Measurements from ENCODE around the gene LRRC32.

The LRRC32 gene

DNA sequence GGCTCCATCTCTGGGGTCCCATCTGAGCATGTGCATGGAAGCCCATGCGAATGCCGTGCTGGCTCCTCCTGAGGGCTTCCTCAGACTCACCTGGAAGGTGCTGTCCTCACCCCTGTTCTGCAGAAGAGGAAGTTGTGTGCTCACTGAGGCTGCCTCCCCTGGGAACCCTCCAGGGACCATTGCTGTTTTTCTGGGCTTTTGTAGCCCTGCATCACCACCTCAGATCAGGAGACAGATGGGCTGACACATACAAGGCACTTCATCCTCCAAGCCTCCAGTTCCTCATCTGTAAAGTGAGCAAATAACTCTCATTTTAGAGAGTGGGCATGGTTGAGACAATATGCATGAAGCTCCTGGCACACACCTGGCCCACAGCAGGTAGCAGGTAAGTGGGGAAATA is 12.1 kb upstream of the LRRC32 start:
- no peak for DNase-seq (ENCODE audit: extremely low read depth, low read depth)
- TF ChIP-seq CTCF (IDR thresholded peaks at IDR 0.05; ENCODE audit: low read depth, low read length, missing control alignments), result no peak

DNA sequence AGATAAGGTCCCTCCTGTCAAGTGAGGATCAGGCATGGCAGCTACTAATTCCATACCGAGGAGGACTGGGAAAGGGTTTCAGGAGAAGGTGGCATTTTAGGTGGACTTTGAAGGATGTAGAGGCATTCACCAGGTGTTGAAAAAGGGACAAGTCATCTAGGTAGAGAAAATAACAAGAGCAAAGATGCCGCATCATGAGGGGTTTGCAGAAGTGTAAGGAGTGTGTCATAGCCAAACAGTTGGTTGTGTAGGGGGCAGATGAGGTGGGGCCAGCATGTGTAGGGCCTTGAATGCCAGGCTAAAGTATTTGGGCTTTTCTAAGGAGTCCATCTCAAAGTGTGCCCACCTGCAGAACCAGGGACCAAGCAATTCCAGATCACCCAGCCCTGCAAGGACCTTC is 11.6 kb upstream of the LRRC32 start:
- no peak overlapping the region for H3K4me3 ChIP-seq (replicated peaks; ENCODE audit: low read depth, low read length)
- DNase-seq (ENCODE audit: extremely low read depth, low read depth), result no peak
- no peak for TF ChIP-seq CTCF (IDR thresholded peaks at IDR 0.05; ENCODE audit: low read depth, low read length, missing control alignments)

More for the DNA sequence above, 12.1 kb upstream of the LRRC32 start:
- no peak overlapping the region for H3K4me3 ChIP-seq (replicated peaks; ENCODE audit: low read depth, low read length)

DNA sequence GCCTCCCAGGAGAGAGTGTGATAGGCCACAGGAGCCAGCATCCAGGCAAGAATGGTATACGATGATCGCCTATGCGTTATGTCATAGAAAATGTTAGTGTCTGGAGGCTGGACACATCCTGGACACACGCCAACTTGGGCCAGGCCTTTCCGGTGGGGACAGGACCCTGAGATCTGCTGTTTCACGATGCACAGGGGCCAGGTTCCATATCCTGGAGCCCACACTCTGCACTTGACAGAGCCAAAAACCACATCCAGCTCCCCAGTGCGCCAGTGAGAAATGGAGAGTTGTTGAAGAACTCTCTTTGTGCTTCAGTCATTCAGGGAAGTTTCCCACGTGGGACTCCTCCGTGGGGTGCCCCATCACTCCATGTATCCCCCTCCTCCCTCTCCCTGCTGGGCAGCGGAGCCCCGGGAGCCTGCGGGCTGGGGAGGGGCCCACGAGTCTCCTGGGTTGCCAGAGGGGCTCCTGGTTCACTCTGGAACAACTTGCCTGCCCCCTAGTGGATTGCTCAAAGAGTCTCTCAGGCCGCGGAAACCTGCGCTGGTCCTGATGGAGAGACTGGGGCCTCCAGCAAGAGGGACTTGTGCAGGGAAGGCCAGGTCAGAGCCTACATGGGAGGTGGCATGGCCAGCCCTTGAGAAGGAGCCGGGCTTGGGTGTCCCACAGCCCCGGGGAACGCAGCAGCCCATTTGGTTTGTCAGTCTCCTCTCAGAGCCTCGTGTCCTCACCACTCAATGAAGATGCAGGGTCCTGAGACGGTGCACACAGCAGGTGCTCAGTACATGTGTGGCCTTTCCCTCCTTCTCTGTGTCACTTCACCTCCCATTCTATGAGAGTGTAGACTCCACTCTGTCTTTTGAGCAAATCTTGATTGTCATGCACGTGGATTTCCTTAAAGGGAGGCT is 10.2 kb upstream of the LRRC32 start:
- H3K4me3 ChIP-seq (replicated peaks; ENCODE audit: low read depth, low read length), result no peak overlapping the region
- peak; percentile 88 for TF ChIP-seq CTCF (IDR thresholded peaks at IDR 0.05; ENCODE audit: low read depth, low read length, missing control alignments)
- DNase-seq (ENCODE audit: extremely low read depth, low read depth), result no peak

GRCh38 chr11:76678321-76678720 is 7.8 kb upstream of the LRRC32 start:
- peak; percentile 40 for DNase-seq (ENCODE audit: extremely low read depth, low read depth)
- no peak overlapping the region for H3K4me3 ChIP-seq (replicated peaks; ENCODE audit: low read depth, low read length)
- TF ChIP-seq CTCF (IDR thresholded peaks at IDR 0.05; ENCODE audit: low read depth, low read length, missing control alignments), result no peak

- no peak for DNase-seq (ENCODE audit: extremely low read depth, low read depth)
- TF ChIP-seq CTCF (IDR thresholded peaks at IDR 0.05; ENCODE audit: low read depth, low read length, missing control alignments), result peak; percentile 2
- H3K4me3 ChIP-seq (replicated peaks; ENCODE audit: low read depth, low read length), result no peak overlapping the region
These were observed 6.9 kb upstream of the LRRC32 start for GRCh38 chr11:76677458-76677765.

GRCh38 chr11:76676636-76677457 is 6.3 kb upstream of the LRRC32 start:
- no peak overlapping the region for H3K4me3 ChIP-seq (replicated peaks; ENCODE audit: low read depth, low read length)
- no peak for TF ChIP-seq CTCF (IDR thresholded peaks at IDR 0.05; ENCODE audit: low read depth, low read length, missing control alignments)
- DNase-seq (ENCODE audit: extremely low read depth, low read depth), result no peak
